OCI-LY3 (cell line): ENCODE data around the gene SERINC2.

ENCODE experiments used
- CTCF ChIP-seq: fragments of 200-600, 300-600 bp; sonication (generic); IDR thresholded peaks from 2 replicates; pipeline ENCODE4 v1.5.1; 2014; ENCODE audit warnings: antibody characterized with exemption, low read length, low read depth
- EZH2phosphoT487 ChIP-seq: fragments of 200-600 bp; shearing (Covaris generic); IDR thresholded peaks from 2 replicates; pipeline ENCODE4 v1.6.1; 2018; ENCODE audit warnings: antibody characterized with exemption, mixed run types, low read depth

GRCh38 chr1:31372751-31373055, 40.3 kb upstream of the SERINC2 start:
- TF ChIP-seq CTCF (no peak), EZH2phosphoT487 (no peak)
